A549 (cell line): ENCODE results near the gene CLEC5A. TPM values are rescaled to one million over a fixed set of nuclear protein-coding genes. Genes with fewer than 3 reads are reported as not detected.

Experiments used
- ATAC-seq, 2 experiments: fragments of 200-7000 bp in 1 of 2; fragments of >200 bp in 1 of 2; cut with Nextera tagmentation in 1 of 2; cut with Tn5 transposase in 1 of 2; 3 replicates each; pipeline versions ENCODE4 v1.8.0 to v1.9.1; 2018 to 2020; ENCODE audit warnings: mild to moderate bottlenecking in 1 of 2, moderate library complexity in 1 of 2
- CTCF ChIA-PET: fragments of 300-600 bp; sonication (Branson Sonifier 250); formaldehyde crosslinking; extraction: SDS; loops from one replicate; lab custom pipeline; 2021; ENCODE audit warnings: antibody characterized with exemption, inconsistent platforms; lab: Yijun Ruan, JAX
- POLR2A ChIA-PET: fragments of 350-600 bp; formaldehyde crosslinking; extraction: SDS; loops from one replicate; lab custom pipeline; 2021; ENCODE audit warnings: antibody characterized with exemption, inconsistent platforms; lab: Yijun Ruan, JAX
- DNase-seq, 2 experiments: peaks; one replicate each; pipeline versions ENCODE4 v3.0.0 to v3.0.0-alpha.2; 2011 to 2016; ENCODE audit warnings: low read depth in 1 of 2, low spot score in 1 of 2
- FAIRE-seq: peaks from 2 replicates; lab custom pipeline; 2011; peaks lifted over from hg19 to GRCh38; lab: Jason Lieb, UNC
- H3K27ac ChIP-seq, 2 experiments: fragments of >200 bp; sonication (Bioruptor Twin); formaldehyde crosslinking; 3 replicates each; pipeline ENCODE4 v1.5.1; 2016 to 2017
- H3K4me1 ChIP-seq: fragments of >200 bp; sonication (Bioruptor Twin); formaldehyde crosslinking; 3 replicates; pipeline ENCODE4 v1.6.1; 2016
- H3K4me2 ChIP-seq: fragments of >200 bp; sonication (Bioruptor Twin); formaldehyde crosslinking; 3 replicates; pipeline ENCODE4 v1.6.1; 2016
- H3K4me3 ChIP-seq: fragments of >200 bp; sonication (Bioruptor Twin); formaldehyde crosslinking; 3 replicates; pipeline ENCODE4 v1.5.1; 2016
- H3K9me3 ChIP-seq: fragments of >200 bp; sonication (Bioruptor Twin); formaldehyde crosslinking; 3 replicates; pipeline ENCODE4 v1.6.1; 2016
- CBX2 ChIP-seq: fragments of 200-600 bp; sonication (generic); IDR thresholded peaks from 2 replicates; pipeline ENCODE4 v1.6.1; 2016; ENCODE audit warnings: low read depth, mild to moderate bottlenecking, borderline replicate concordance
- CHD2 ChIP-seq: fragments of 150-350 bp; IDR thresholded peaks from 2 replicates; pipeline ENCODE4 v1.6.1; 2014; ENCODE audit warnings: low read length; ENCODE audit not compliant: partially characterized antibody
- CHD4 ChIP-seq: fragments of 200-600 bp; sonication (generic); IDR thresholded peaks from 2 replicates; pipeline ENCODE4 v1.6.1; 2016; ENCODE audit warnings: antibody characterized with exemption, mild to moderate bottlenecking, borderline replicate concordance
- EHMT2 ChIP-seq: fragments of 200-600 bp; sonication (generic); IDR thresholded peaks from 2 replicates; pipeline ENCODE4 v1.6.1; 2016; ENCODE audit warnings: antibody characterized with exemption, low read depth, mild to moderate bottlenecking, moderate library complexity
- ESRRA ChIP-seq: fragments of 150-350 bp; IDR thresholded peaks from 2 replicates; pipeline ENCODE4 v1.6.1; 2014; ENCODE audit warnings: mild to moderate bottlenecking, low read length, borderline replicate concordance
- GATA3 ChIP-seq: IDR thresholded peaks from 2 replicates; pipeline ENCODE4 v1.6.1; 2012; ENCODE audit warnings: borderline replicate concordance
- HOXA7 ChIP-seq: fragments of 250-450 bp; sonication (Bioruptor Pico); IDR thresholded peaks from 2 replicates; pipeline ENCODE4 v1.5.0; 2020; ENCODE audit warnings: mild to moderate bottlenecking, moderate library complexity
- KDM1A ChIP-seq: fragments of 200-600 bp; sonication (generic); IDR thresholded peaks from 2 replicates; pipeline ENCODE4 v1.6.1; 2016; ENCODE audit warnings: low read depth, mild to moderate bottlenecking
- MYC ChIP-seq: IDR thresholded peaks from 2 replicates; pipeline ENCODE4 v1.6.1; 2012; ENCODE audit warnings: mild to moderate bottlenecking, inconsistent platforms, low read length, improper control_type of control experiment, borderline replicate concordance
- NFE2L2 ChIP-seq: fragments of 150-350 bp; conservative IDR thresholded peaks from 2 replicates; pipeline ENCODE4 v1.6.1; 2014; ENCODE audit warnings: low read length
- NPAS2 ChIP-seq: fragments of 250-450 bp; sonication (Bioruptor Pico); IDR thresholded peaks from 2 replicates; pipeline ENCODE4 v1.8.0; 2022; ENCODE audit warnings: mild to moderate bottlenecking, moderate library complexity, borderline replicate concordance
- NR3C1 ChIP-seq: fragments of >200 bp; sonication (Bioruptor Twin); formaldehyde crosslinking; IDR thresholded peaks from 3 replicates; pipeline ENCODE4 v1.6.1; 2017
- POLR2A ChIP-seq: IDR thresholded peaks from 2 replicates; pipeline ENCODE4 v1.6.1; 2012; ENCODE audit warnings: mild to moderate bottlenecking, low read length
- SMC3 ChIP-seq: fragments of >200 bp; sonication (Bioruptor Twin); formaldehyde crosslinking; IDR thresholded peaks from 3 replicates; pipeline ENCODE4 v1.6.1; 2018; ENCODE audit warnings: inconsistent platforms
- TFCP2L1 ChIP-seq: fragments of 250-450 bp; sonication (Bioruptor Pico); IDR thresholded peaks from 2 replicates; pipeline ENCODE4 v1.5.0; 2021; ENCODE audit warnings: mild to moderate bottlenecking
- TP53 ChIP-seq: fragments of 250-450 bp; sonication (Bioruptor Pico); IDR thresholded peaks from 2 replicates; pipeline ENCODE4 v1.5.0; 2021; ENCODE audit warnings: mild to moderate bottlenecking, moderate library complexity
- WGBS: methylation state at CpG from one replicate; pipeline ENCODE4 v1.1.6; 2017; ENCODE audit errors: missing lambda C conversion rate; 5-methylcytosine and 5-hydroxymethylcytosine counted together
- polyA plus RNA-seq, 4 experiments: library from polyadenylated mRNA; depleted of rRNA in 3 of 4; stranded (reverse); fragments of >200 nt; fragmentation: RNase III in 1 of 4; extraction: RNeasy Plus Mini Kit Qiagen cat#74134 plus additional on column Dnase treatment in 1 of 4; gene quantifications; 2 replicates in 3 of 4; 3 replicates in 1 of 4; pipeline ENCODE4 v1.2.3, GENCODE V29; 2011 to 2017
- TF ChIP-seq, protein P1 (sequence below): IDR thresholded peaks from 2 replicates; pipeline ENCODE4 v1.6.1; 2012; ENCODE audit warnings: low read depth, borderline replicate concordance
- TF ChIP-seq, protein P2 (sequence below): fragments of 200-600 bp; sonication (generic); IDR thresholded peaks from 2 replicates; pipeline ENCODE4 v1.6.1; 2016; ENCODE audit warnings: antibody characterized with exemption, mild to moderate bottlenecking, moderate library complexity
- TF ChIP-seq, protein P3 (sequence below): fragments of >200 bp; sonication (Bioruptor Twin); formaldehyde crosslinking; IDR thresholded peaks from 2 replicates; pipeline ENCODE4 v1.6.1; 2016
- TF ChIP-seq, protein P4 (sequence below): IDR thresholded peaks from 2 replicates; pipeline ENCODE4 v1.6.1; 2012

The CLEC5A gene
- polyA plus RNA-seq, 2 of the 4 experiments (the other 2 are of a cell fraction) = not detected

DNA sequence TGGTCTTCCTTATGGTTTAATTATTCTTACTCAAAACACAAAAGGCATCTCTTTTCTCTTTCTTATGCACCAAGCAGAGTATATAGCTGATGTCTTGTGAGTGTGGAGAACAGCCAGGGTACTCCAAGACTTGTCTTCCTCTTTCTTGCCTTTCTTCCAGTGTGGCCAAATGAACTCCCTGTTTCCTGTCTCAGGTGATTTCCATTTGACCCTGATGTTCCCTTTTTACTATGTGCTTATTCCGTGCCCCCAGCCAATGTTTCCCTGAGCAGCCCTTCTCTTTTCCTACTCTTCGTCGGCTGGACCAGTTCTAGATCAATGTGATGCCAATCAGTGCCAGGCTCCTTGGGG lies 18.0 kb downstream of the CLEC5A start:
- Histone ChIP-seq H3K4me1 (no peaks in the 10 kb centered on the region), H3K27ac (no peak overlapping the region), H3K4me3 (no peak overlapping the region), H3K9me3 (no peaks in the 10 kb centered on the region; the same call in 2 of the 3 replicates), H3K4me2 (no peak overlapping the region)
- no peak for DNase-seq
- ATAC-seq = no peak
- FAIRE-seq = no peak
- TF ChIP-seq CHD2 (no peak), EHMT2 (no peak), CBX2 (no peak)
- ChIA-PET CTCF (no interaction called here), POLR2A (no interaction called here)
- 51% methylated on average over 3 of the region's 3 CpGs for WGBS

DNA sequence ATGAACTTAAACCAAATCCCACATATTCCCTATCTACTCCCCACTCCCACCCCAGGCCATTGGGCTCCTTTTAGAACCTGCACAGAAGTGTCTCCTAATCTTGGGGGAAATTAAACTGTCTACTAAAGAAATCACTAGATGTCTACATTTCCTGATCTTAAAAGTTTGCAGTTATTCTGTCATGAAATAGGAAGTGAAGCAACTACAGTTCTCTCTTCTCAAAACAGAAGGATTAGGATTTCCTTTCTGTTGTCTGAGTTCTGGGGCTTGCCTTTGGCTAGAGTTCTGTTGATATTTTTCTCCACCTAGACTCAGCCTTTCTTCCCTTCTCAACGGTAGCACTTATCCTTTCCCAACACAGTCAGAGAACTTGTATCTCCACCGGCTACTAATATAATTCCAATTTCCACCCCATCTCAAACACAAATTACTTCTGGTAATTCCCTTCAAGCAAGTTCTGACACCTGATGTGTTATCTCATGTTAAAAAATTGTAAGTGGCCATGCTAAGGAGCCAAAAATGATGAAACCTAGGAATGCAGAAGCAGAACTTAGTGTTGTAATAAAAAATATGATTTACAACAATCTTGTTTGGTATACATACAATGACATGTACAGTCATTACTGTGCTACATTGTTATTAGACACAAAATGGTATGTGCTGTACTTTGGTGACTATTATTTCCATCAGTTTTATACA lies 18.5 kb downstream of the CLEC5A start:
- FAIRE-seq (no peak), DNase-seq (no peak), ATAC-seq (no peak)
- Histone ChIP-seq H3K27ac (no peak overlapping the region), H3K9me3 (no peaks in the 10 kb centered on the region; the same call in 2 of the 3 replicates), H3K4me1 (no peaks in the 10 kb centered on the region), H3K4me2 (no peak overlapping the region), H3K4me3 (no peak overlapping the region)
- TF ChIP-seq ESRRA = no peak
- no peak for TF ChIP-seq EHMT2
- TF ChIP-seq POLR2A = no peak
- TF ChIP-seq TFCP2L1 (CRISPR knock-in tag) = no peak
- no peak for TF ChIP-seq MYC
- TF ChIP-seq, protein P1, sequence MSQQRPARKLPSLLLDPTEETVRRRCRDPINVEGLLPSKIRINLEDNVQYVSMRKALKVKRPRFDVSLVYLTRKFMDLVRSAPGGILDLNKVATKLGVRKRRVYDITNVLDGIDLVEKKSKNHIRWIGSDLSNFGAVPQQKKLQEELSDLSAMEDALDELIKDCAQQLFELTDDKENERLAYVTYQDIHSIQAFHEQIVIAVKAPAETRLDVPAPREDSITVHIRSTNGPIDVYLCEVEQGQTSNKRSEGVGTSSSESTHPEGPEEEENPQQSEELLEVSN = no peak
- TF ChIP-seq TP53 = no peak
- TF ChIP-seq NPAS2 = no peak
- no peak for TF ChIP-seq NFE2L2
- TF ChIP-seq GATA3 = no peak
- TF ChIP-seq CHD4 = no peak
- TF ChIP-seq, protein P2, sequence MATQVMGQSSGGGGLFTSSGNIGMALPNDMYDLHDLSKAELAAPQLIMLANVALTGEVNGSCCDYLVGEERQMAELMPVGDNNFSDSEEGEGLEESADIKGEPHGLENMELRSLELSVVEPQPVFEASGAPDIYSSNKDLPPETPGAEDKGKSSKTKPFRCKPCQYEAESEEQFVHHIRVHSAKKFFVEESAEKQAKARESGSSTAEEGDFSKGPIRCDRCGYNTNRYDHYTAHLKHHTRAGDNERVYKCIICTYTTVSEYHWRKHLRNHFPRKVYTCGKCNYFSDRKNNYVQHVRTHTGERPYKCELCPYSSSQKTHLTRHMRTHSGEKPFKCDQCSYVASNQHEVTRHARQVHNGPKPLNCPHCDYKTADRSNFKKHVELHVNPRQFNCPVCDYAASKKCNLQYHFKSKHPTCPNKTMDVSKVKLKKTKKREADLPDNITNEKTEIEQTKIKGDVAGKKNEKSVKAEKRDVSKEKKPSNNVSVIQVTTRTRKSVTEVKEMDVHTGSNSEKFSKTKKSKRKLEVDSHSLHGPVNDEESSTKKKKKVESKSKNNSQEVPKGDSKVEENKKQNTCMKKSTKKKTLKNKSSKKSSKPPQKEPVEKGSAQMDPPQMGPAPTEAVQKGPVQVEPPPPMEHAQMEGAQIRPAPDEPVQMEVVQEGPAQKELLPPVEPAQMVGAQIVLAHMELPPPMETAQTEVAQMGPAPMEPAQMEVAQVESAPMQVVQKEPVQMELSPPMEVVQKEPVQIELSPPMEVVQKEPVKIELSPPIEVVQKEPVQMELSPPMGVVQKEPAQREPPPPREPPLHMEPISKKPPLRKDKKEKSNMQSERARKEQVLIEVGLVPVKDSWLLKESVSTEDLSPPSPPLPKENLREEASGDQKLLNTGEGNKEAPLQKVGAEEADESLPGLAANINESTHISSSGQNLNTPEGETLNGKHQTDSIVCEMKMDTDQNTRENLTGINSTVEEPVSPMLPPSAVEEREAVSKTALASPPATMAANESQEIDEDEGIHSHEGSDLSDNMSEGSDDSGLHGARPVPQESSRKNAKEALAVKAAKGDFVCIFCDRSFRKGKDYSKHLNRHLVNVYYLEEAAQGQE = no peak
- POLR2A ChIA-PET = no interaction called here
- 56% methylated on average over 2 of the region's 2 CpGs for WGBS
- CTCF ChIA-PET = no interaction called here

DNA sequence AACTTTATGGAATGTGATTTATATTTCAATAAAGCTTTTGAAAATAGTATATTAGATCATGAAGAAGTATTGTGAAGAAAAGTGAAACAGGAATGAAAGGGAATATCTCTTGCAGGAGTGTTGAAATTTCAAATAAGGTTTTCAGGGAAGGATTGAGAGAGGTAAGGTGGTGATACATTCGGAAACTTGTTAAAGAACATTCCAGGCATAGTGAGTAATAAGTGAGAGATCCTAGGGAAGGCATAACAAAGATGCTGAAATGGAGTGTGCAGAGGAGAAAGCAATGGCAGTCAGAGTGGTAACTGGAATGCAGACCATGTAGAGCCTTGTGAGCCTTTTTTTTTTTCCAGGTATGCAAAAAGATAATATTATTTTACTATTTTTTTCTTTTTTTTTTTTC lies 26.5 kb downstream of the CLEC5A start:
- Histone ChIP-seq H3K4me2 (no peak overlapping the region), H3K4me1 (no peaks in the 10 kb centered on the region), H3K4me3 (no peak overlapping the region), H3K9me3 (no peaks in the 10 kb centered on the region), H3K27ac (no peak overlapping the region)
- WGBS = 3% methylated on average over 1 of the region's 1 CpG
- no peak for ATAC-seq
- no peak for FAIRE-seq
- no peak for TF ChIP-seq HOXA7 (CRISPR knock-in tag)
- no peak for DNase-seq
- ChIA-PET POLR2A (no interaction called here), CTCF (no interaction called here)

DNA sequence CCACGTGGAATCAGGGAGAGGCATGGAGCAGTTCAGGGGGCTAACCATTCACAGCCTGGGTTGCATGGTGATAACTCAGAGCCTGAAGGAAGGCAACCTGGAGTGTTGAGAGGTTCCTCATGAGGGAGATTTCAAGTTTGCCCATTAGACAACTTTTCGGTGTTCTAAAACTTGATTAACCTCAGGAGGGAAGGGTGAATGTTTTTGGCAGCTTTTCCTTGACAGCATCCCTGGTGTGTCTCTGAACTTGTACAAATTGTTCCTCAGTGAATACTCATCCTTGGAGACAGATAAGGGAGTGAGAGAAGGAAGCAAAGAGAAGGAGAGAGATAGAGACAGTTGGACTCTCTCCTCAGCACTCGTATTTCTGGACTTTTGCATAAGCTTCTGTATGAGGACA lies 30.7 kb downstream of the CLEC5A start, which contains the start of gene OR9A4:
OR9A4 (plus strand) TSS at position 301 of the 400 bp plus-strand sequence. CDS start 2,477 bp downstream, outside the sequence.
- no peak; a peak in 2 of 6 replicates for ATAC-seq

More for the DNA sequence above, 30.7 kb downstream of the CLEC5A start, which contains the start of gene OR9A4:
- Histone ChIP-seq H3K4me1 (no peaks in the 10 kb centered on the region), H3K4me3 (no peak within 1 kb of the TSS), H3K4me2 (no peak within 1 kb of the TSS), H3K27ac (no peak within 1 kb of the TSS), H3K9me3 (no peaks in the 10 kb centered on the region)
- POLR2A ChIA-PET = no interaction called here
- 28% methylated on average over 3 of the region's 3 CpGs for WGBS
- CTCF ChIA-PET = interaction anchor here (0.5 kb wide), 1 partner anchor 240 kb away, joined by 3 read pairs; no protein-coding TSS in a partner anchor
- DNase-seq = no peak
- no peak for FAIRE-seq
- TF ChIP-seq KDM1A (no peak), NR3C1 (no peak), SMC3 (no peak)
- TF ChIP-seq, protein P3, sequence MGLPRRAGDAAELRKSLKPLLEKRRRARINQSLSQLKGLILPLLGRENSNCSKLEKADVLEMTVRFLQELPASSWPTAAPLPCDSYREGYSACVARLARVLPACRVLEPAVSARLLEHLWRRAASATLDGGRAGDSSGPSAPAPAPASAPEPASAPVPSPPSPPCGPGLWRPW = no peak
- TF ChIP-seq, protein P4, sequence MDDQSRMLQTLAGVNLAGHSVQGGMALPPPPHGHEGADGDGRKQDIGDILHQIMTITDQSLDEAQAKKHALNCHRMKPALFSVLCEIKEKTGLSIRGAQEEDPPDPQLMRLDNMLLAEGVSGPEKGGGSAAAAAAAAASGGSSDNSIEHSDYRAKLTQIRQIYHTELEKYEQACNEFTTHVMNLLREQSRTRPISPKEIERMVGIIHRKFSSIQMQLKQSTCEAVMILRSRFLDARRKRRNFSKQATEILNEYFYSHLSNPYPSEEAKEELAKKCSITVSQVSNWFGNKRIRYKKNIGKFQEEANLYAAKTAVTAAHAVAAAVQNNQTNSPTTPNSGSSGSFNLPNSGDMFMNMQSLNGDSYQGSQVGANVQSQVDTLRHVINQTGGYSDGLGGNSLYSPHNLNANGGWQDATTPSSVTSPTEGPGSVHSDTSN = no peak
